Neural cell (in vitro differentiated cells): ENCODE data around the gene RAB5B. TPM values are rescaled to one million over a fixed set of nuclear protein-coding genes. Genes with fewer than 3 reads are reported as not detected.

Source experiments
- H2AFZ ChIP-seq: fragments of 200-600, 300-800 bp; sonication (generic), shearing (Covaris generic); 2 replicates; pipeline ENCODE4 v1.6.0; 2014; ENCODE audit warnings: low read depth, mild to moderate bottlenecking, antibody characterized with exemption, low read length, moderate library complexity
- H3F3A ChIP-seq: fragments of 200-600 bp; shearing (Covaris generic); 2 replicates; pipeline ENCODE4 v1.6.1; 2016; ENCODE audit warnings: mild to moderate bottlenecking, moderate library complexity, mixed read lengths, antibody characterized with exemption, low read length; ENCODE audit not compliant: insufficient read depth, poor library complexity, severe bottlenecking
- H3K27ac ChIP-seq: fragments of 200-600, 300-800 bp; sonication (generic), shearing (Covaris generic); 2 replicates; pipeline ENCODE4 v1.5.1; 2014; ENCODE audit warnings: mild to moderate bottlenecking, low read length, moderate library complexity
- H3K27me3 ChIP-seq: fragments of 300-800, 200-600 bp; sonication (generic), shearing (Covaris generic); 2 replicates; pipeline ENCODE4 v1.6.0; 2014; ENCODE audit warnings: mild to moderate bottlenecking, low read depth, low read length, moderate library complexity; ENCODE audit not compliant: insufficient read depth
- H3K36me3 ChIP-seq: fragments of 300-800, 200-600 bp; sonication (generic), shearing (Covaris generic); 2 replicates; pipeline ENCODE4 v1.5.1; 2014; ENCODE audit warnings: mild to moderate bottlenecking, antibody characterized with exemption, low read length, moderate library complexity; ENCODE audit not compliant: insufficient read depth
- H3K4me2 ChIP-seq: fragments of 300-800, 200-600 bp; sonication (generic), shearing (Covaris generic); 2 replicates; pipeline ENCODE4 v1.6.0; 2014; ENCODE audit warnings: mild to moderate bottlenecking, low read length
- H3K4me3 ChIP-seq: fragments of 300-800, 200-600 bp; sonication (generic), shearing (Covaris generic); 2 replicates; pipeline ENCODE4 v1.5.1; 2014; ENCODE audit warnings: mild to moderate bottlenecking, low read length, moderate library complexity
- H3K79me2 ChIP-seq: fragments of 200-600 bp; shearing (Covaris generic); replicated peaks from 2 replicates; pipeline ENCODE4 v1.6.0; 2014; ENCODE audit warnings: mild to moderate bottlenecking, low read length, moderate library complexity; ENCODE audit not compliant: insufficient read depth
- H3K9ac ChIP-seq: fragments of 300-800, 200-600 bp; sonication (generic), shearing (Covaris generic); 2 replicates; pipeline ENCODE4 v1.6.1; 2016; ENCODE audit warnings: mild to moderate bottlenecking, low read length, mixed read lengths
- H3K9me2 ChIP-seq: fragments of 200-600 bp; shearing (Covaris generic); 2 replicates; pipeline ENCODE4 v1.6.1; 2016; ENCODE audit warnings: mild to moderate bottlenecking, low read length, mixed read lengths; ENCODE audit not compliant: insufficient read depth
- H3K9me3 ChIP-seq: fragments of 200-600, 300-800 bp; sonication (generic), shearing (Covaris generic); 2 replicates; pipeline ENCODE4 v1.6.1; 2016; ENCODE audit warnings: mild to moderate bottlenecking, mixed run types, low read length, moderate library complexity, mixed read lengths
- H4K20me1 ChIP-seq: fragments of 200-600 bp; shearing (Covaris generic); 2 replicates; pipeline ENCODE4 v1.6.1; 2016; ENCODE audit warnings: mild to moderate bottlenecking, mixed run types; ENCODE audit not compliant: insufficient read depth
- EP300 ChIP-seq: fragments of 450-650 bp; conservative IDR thresholded peaks from 2 replicates; pipeline ENCODE4 v1.6.1; 2014; ENCODE audit warnings: antibody characterized with exemption, mild to moderate bottlenecking, moderate library complexity; ENCODE audit not compliant: poor library complexity, severe bottlenecking
- EZH2 ChIP-seq: fragments of 200-600, 300-800 bp; shearing (Covaris generic), sonication (generic); IDR thresholded peaks from 2 replicates; pipeline ENCODE4 v1.6.1; 2014; ENCODE audit warnings: antibody characterized with exemption, low read length, borderline replicate concordance, mild to moderate bottlenecking; ENCODE audit not compliant: insufficient read depth, poor library complexity, severe bottlenecking
- MXI1 ChIP-seq: fragments of 450-650 bp; conservative IDR thresholded peaks from 2 replicates; pipeline ENCODE4 v1.6.1; 2014; ENCODE audit warnings: antibody characterized with exemption, mild to moderate bottlenecking; ENCODE audit not compliant: poor library complexity, severe bottlenecking
- POLR2AphosphoS5 ChIP-seq: IDR thresholded peaks from 2 replicates; pipeline ENCODE4 v1.6.1; 2012
- RAD21 ChIP-seq: fragments of 450-650 bp; conservative IDR thresholded peaks from 2 replicates; pipeline ENCODE4 v1.6.1; 2014; ENCODE audit warnings: antibody characterized with exemption, mild to moderate bottlenecking, moderate library complexity
- SMC3 ChIP-seq: fragments of 450-650 bp; conservative IDR thresholded peaks from 2 replicates; pipeline ENCODE4 v1.6.1; 2014; ENCODE audit warnings: antibody characterized with exemption, mild to moderate bottlenecking, moderate library complexity; ENCODE audit not compliant: poor library complexity
- TAF1 ChIP-seq: IDR thresholded peaks from 2 replicates; pipeline ENCODE4 v1.6.1; 2012; ENCODE audit warnings: low read depth
- polyA plus RNA-seq: library from polyadenylated mRNA; depleted of rRNA; stranded (reverse); fragments of >200 nt; gene quantifications from 2 replicates; pipeline ENCODE4 v1.2.3, GENCODE V29; 2014
- TF ChIP-seq, protein P1 (sequence below): IDR thresholded peaks from 2 replicates; pipeline ENCODE4 v1.6.1; 2012; ENCODE audit warnings: borderline replicate concordance
- TF ChIP-seq, protein P2 (sequence below): fragments of 450-650 bp; IDR thresholded peaks from 2 replicates; pipeline ENCODE4 v1.5.1; 2014; ENCODE audit warnings: antibody characterized with exemption, mild to moderate bottlenecking, moderate library complexity; ENCODE audit not compliant: poor library complexity, severe bottlenecking

RAB5B gene
- polyA plus RNA-seq, 1 donor from 2014 or later: 39.6 TPM

DNA sequence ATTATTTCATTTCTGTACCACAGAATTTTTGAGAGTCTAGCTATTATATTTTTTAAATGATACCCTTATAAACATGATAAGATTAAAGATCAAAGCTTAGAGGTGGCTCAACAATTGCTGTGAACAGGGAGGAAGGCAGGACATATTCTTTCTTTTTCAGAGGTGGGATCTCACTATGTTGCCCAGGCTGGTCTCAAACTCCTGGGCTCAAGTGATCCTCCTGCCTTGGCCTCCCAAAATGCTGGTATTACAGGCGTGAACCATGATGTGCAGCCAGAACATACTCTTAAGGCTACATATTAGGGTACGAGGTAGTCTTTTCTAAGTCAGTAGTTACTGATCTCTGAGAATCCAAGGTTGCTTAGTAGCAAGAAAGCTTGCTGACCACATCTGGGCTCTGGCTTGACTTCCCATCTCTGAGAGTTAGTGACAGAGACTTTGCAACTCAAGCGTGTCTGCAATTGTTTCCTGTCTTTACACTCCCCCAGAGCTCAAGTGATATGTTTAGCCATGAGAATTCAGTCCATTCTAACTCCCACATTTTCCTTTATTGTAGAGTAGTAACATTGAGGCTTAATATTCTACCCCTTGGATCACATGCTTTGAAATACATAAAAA is 8.6 kb downstream of the RAB5B start:
- Histone ChIP-seq H3K27me3 (no peaks in the 10 kb centered on the region), H3K36me3 (no peaks in the 10 kb centered on the region), H3K4me3 (no peak overlapping the region), H3K4me2 (no peak overlapping the region), H3K9me2 (no peaks in the 10 kb centered on the region), H3K27ac (no peak overlapping the region), H3K79me2 (peaks cover 20% of the 10 kb centered on the region), H4K20me1 (no peaks in the 10 kb centered on the region), H3F3A (no peaks in the 10 kb centered on the region), H2AFZ (no peak overlapping the region), H3K9ac (no peak overlapping the region), H3K9me3 (no peaks in the 10 kb centered on the region)
- TF ChIP-seq, protein P1, sequence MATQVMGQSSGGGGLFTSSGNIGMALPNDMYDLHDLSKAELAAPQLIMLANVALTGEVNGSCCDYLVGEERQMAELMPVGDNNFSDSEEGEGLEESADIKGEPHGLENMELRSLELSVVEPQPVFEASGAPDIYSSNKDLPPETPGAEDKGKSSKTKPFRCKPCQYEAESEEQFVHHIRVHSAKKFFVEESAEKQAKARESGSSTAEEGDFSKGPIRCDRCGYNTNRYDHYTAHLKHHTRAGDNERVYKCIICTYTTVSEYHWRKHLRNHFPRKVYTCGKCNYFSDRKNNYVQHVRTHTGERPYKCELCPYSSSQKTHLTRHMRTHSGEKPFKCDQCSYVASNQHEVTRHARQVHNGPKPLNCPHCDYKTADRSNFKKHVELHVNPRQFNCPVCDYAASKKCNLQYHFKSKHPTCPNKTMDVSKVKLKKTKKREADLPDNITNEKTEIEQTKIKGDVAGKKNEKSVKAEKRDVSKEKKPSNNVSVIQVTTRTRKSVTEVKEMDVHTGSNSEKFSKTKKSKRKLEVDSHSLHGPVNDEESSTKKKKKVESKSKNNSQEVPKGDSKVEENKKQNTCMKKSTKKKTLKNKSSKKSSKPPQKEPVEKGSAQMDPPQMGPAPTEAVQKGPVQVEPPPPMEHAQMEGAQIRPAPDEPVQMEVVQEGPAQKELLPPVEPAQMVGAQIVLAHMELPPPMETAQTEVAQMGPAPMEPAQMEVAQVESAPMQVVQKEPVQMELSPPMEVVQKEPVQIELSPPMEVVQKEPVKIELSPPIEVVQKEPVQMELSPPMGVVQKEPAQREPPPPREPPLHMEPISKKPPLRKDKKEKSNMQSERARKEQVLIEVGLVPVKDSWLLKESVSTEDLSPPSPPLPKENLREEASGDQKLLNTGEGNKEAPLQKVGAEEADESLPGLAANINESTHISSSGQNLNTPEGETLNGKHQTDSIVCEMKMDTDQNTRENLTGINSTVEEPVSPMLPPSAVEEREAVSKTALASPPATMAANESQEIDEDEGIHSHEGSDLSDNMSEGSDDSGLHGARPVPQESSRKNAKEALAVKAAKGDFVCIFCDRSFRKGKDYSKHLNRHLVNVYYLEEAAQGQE: no peak
- TF ChIP-seq EZH2: no peak
- TF ChIP-seq, protein P2, sequence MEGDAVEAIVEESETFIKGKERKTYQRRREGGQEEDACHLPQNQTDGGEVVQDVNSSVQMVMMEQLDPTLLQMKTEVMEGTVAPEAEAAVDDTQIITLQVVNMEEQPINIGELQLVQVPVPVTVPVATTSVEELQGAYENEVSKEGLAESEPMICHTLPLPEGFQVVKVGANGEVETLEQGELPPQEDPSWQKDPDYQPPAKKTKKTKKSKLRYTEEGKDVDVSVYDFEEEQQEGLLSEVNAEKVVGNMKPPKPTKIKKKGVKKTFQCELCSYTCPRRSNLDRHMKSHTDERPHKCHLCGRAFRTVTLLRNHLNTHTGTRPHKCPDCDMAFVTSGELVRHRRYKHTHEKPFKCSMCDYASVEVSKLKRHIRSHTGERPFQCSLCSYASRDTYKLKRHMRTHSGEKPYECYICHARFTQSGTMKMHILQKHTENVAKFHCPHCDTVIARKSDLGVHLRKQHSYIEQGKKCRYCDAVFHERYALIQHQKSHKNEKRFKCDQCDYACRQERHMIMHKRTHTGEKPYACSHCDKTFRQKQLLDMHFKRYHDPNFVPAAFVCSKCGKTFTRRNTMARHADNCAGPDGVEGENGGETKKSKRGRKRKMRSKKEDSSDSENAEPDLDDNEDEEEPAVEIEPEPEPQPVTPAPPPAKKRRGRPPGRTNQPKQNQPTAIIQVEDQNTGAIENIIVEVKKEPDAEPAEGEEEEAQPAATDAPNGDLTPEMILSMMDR: no peak
- TF ChIP-seq POLR2AphosphoS5: no peak
- TF ChIP-seq SMC3: no peak
- no peak for TF ChIP-seq MXI1
- no peak for TF ChIP-seq EP300
- no peak for TF ChIP-seq RAD21
- TF ChIP-seq TAF1: no peak

- Histone ChIP-seq H3K9ac (no peak overlapping the region), H2AFZ (no peak overlapping the region), H3K9me2 (no peaks in the 10 kb centered on the region), H3K27me3 (no peaks in the 10 kb centered on the region), H3K4me2 (no peak overlapping the region), H3K36me3 (no peaks in the 10 kb centered on the region), H3K27ac (no peak overlapping the region), H4K20me1 (no peaks in the 10 kb centered on the region), H3K79me2 (peaks cover 14% of the 10 kb centered on the region), H3K9me3 (no peaks in the 10 kb centered on the region), H3K4me3 (no peak overlapping the region), H3F3A (no peaks in the 10 kb centered on the region)
- TF ChIP-seq EP300 (no peak), RAD21 (no peak), EZH2 (no peak), TAF1 (no peak), SMC3 (no peak), MXI1 (no peak), POLR2AphosphoS5 (no peak)
- TF ChIP-seq, protein P2: no peak
- TF ChIP-seq, protein P1: no peak
These were observed 9.5 kb downstream of the RAB5B start for GRCh38 chr12:55983232-55983842.
